Keratinocyte (primary cell): ENCODE measurements around the gene ORM2. TPM values are rescaled to one million over a fixed set of nuclear protein-coding genes. Genes with fewer than 3 reads are reported as not detected.

Experiments used
- DNase-seq: peaks from one replicate; pipeline ENCODE4 v3.0.0-alpha.2; 2011; ENCODE audit warnings: low read depth, missing footprints, low spot score
- FAIRE-seq: peaks from 2 replicates; lab custom pipeline; 2011; peaks lifted over from hg19 to GRCh38; lab: Jason Lieb, UNC
- H2AFZ ChIP-seq: 2 replicates; pipeline ENCODE4 v1.6.0; 2012; ENCODE audit warnings: low read length, control low read depth, inconsistent platforms; ENCODE audit not compliant: control insufficient read depth
- H3K27ac ChIP-seq: 2 replicates; pipeline ENCODE4 v1.5.1; 2011; ENCODE audit warnings: low read length; ENCODE audit not compliant: control insufficient read depth, insufficient read depth
- H3K27me3 ChIP-seq: 3 replicates; pipeline ENCODE4 v1.6.0; 2011; ENCODE audit warnings: low read length; ENCODE audit not compliant: control insufficient read depth, insufficient read depth; ENCODE audit errors: extremely low read depth
- H3K36me3 ChIP-seq, 2 experiments: 2 replicates in 1 of 2; 3 replicates in 1 of 2; pipeline ENCODE4 v1.5.1; 2011; ENCODE audit warnings: low read length in 2 of 2, mild to moderate bottlenecking in 1 of 2; ENCODE audit not compliant: control insufficient read depth in 2 of 2, insufficient read depth in 2 of 2; ENCODE audit errors: extremely low read depth in 1 of 2
- H3K4me1 ChIP-seq: 3 replicates; pipeline ENCODE4 v1.5.1; 2011; ENCODE audit warnings: low read length; ENCODE audit not compliant: control insufficient read depth, insufficient read depth; ENCODE audit errors: extremely low read depth
- H3K4me2 ChIP-seq: 3 replicates; pipeline ENCODE4 v1.6.0; 2011; ENCODE audit warnings: low read depth, low read length; ENCODE audit not compliant: control insufficient read depth, insufficient read depth; ENCODE audit errors: extremely low read depth
- H3K4me3 ChIP-seq, 3 experiments: fragments of 200-600 bp in 1 of 3; sonication (generic) in 1 of 3; 2 replicates in 2 of 3; 3 replicates in 1 of 3; pipeline ENCODE4 v1.5.1; 2011 to 2016; ENCODE audit warnings: low read length in 3 of 3, mild to moderate bottlenecking in 3 of 3, control low read depth in 2 of 3, inconsistent platforms in 1 of 3, low read depth in 1 of 3, mixed read lengths in 1 of 3, mixed run types in 1 of 3, moderate library complexity in 1 of 3; ENCODE audit not compliant: control insufficient read depth in 2 of 3, insufficient read depth in 2 of 3; ENCODE audit errors: extremely low read depth in 1 of 3
- H3K79me2 ChIP-seq: 2 replicates; pipeline ENCODE4 v1.6.0; 2012; ENCODE audit warnings: low read length; ENCODE audit not compliant: control insufficient read depth, insufficient read depth
- H3K9ac ChIP-seq: 3 replicates; pipeline ENCODE4 v1.6.0; 2011; ENCODE audit warnings: low read length; ENCODE audit not compliant: control insufficient read depth, insufficient read depth; ENCODE audit errors: extremely low read depth
- H3K9me1 ChIP-seq: 3 replicates; pipeline ENCODE4 v1.6.0; 2011; ENCODE audit warnings: low read length; ENCODE audit not compliant: control insufficient read depth, insufficient read depth; ENCODE audit errors: extremely low read depth
- H3K9me3 ChIP-seq: 2 replicates; pipeline ENCODE4 v1.5.1; 2012; ENCODE audit warnings: low read depth, low read length; ENCODE audit not compliant: control insufficient read depth
- H4K20me1 ChIP-seq: 3 replicates; pipeline ENCODE4 v1.6.0; 2011; ENCODE audit warnings: low read length; ENCODE audit not compliant: control insufficient read depth, insufficient read depth; ENCODE audit errors: extremely low read depth
- CTCF ChIP-seq, 3 experiments: IDR thresholded peaks in 1 of 3; conservative IDR thresholded peaks in 1 of 3; optimal IDR thresholded peaks in 1 of 3; 2 replicates in 2 of 3; 3 replicates in 1 of 3; pipeline versions ENCODE3 to v1.5.1; 2011; ENCODE audit warnings: low read length in 3 of 3, mild to moderate bottlenecking in 3 of 3, moderate library complexity in 2 of 3, control low read depth in 1 of 3, inconsistent platforms in 1 of 3; ENCODE audit not compliant: insufficient read depth in 2 of 3; ENCODE audit errors: extremely low read depth in 1 of 3
- EZH2 ChIP-seq: IDR thresholded peaks from one replicate; pipeline ENCODE4 v1.6.1; 2012; ENCODE audit warnings: inconsistent platforms, mild to moderate bottlenecking, low read length, moderate library complexity
- dilution Hi-C: fragments of 300-500 bp; cut with MboI; formaldehyde crosslinking; loops from one replicate; pipeline ENCODE4 v1.7.0; 2020; ENCODE audit warnings: low sequenced_read_pairs; ENCODE audit not compliant: extremely low pct_ligation_motif_present
- polyA plus RNA-seq, 5 experiments: library from polyadenylated mRNA; depleted of rRNA in 3 of 5; stranded (reverse) in 3 of 5; stranded (forward) in 1 of 5; unstranded in 1 of 5; fragments of >200 nt; gene quantifications; 1 replicate in 1 of 5; 2 replicates in 3 of 5; 3 replicates in 1 of 5; pipeline versions ENCODE4 v1.2.1 to v1.2.3, GENCODE V29; 2011 to 2012; ENCODE audit warnings: missing spikeins in 2 of 5, low read depth in 1 of 5, low replicate concordance in 1 of 5

Gene ORM2
- polyA plus RNA-seq, 1 donor (not counting 4 experiments of a cell fraction or from before 2014, with no cell fraction given), result not detected

- H2AFZ ChIP-seq, result no peak overlapping the region
- no peaks in the 10 kb centered on the region for H3K9me1 ChIP-seq
- H4K20me1 ChIP-seq, result no peaks in the 10 kb centered on the region
- H3K4me3 ChIP-seq, result no peak overlapping the region
- no peak overlapping the region for H3K4me2 ChIP-seq
- H3K79me2 ChIP-seq, result no peaks in the 10 kb centered on the region
- DNase-seq (peak; percentile 4), FAIRE-seq (peak; percentile 58)
- no peak overlapping the region for H3K27ac ChIP-seq
- peaks cover 5 to 8% of the 10 kb centered on the region in 2 experiments for H3K36me3 ChIP-seq
- no peaks in the 10 kb centered on the region for H3K27me3 ChIP-seq
- H3K9me3 ChIP-seq, result peaks cover 4% of the 10 kb centered on the region
- no peak overlapping the region for H3K9ac ChIP-seq
- H3K4me1 ChIP-seq, result peaks cover 4% of the 10 kb centered on the region
- no peak for TF ChIP-seq EZH2
- dilution Hi-C loops, result no loop called here
These were observed 15.3 kb upstream of the ORM2 start for GRCh38 chr9:114314256-114314867.

GRCh38 chr9:114314881-114315722 is 14.6 kb upstream of the ORM2 start:
- Histone ChIP-seq H2AFZ (no peak overlapping the region), H3K79me2 (no peaks in the 10 kb centered on the region), H3K27me3 (no peaks in the 10 kb centered on the region), H3K9ac (no peak overlapping the region), H3K4me1 (peaks cover 4% of the 10 kb centered on the region), H3K9me3 (peaks cover 4% of the 10 kb centered on the region), H3K9me1 (no peaks in the 10 kb centered on the region), H3K4me2 (no peak overlapping the region), H3K36me3 (peaks cover 5 to 6% of the 10 kb centered on the region in 2 experiments), H3K4me3 (no peak overlapping the region), H4K20me1 (no peaks in the 10 kb centered on the region), H3K27ac (no peak overlapping the region)
- DNase-seq, result no peak
- FAIRE-seq, result no peak
- dilution Hi-C loops, result no loop called here
- TF ChIP-seq EZH2, result no peak
- TF ChIP-seq CTCF (optimal IDR thresholded peaks at IDR 0.05 in 1 of 3, IDR thresholded peaks at IDR 0.05 in 1 of 3, conservative IDR thresholded peaks at IDR 0.05 in 1 of 3; ENCODE audit: extremely low read depth in 1 of 3, insufficient read depth in 2 of 3, low read length in 3 of 3), result no peak
